IMR-90 (cell line): ENCODE results near the gene CDHR3. TPM values are rescaled to one million over a fixed set of nuclear protein-coding genes. Genes with fewer than 3 reads are reported as not detected.

Experiments
- ATAC-seq: fragments of 200-7000 bp; cut with Tn5 transposase; 2 replicates; pipeline ENCODE4 v1.9.1; 2020; ENCODE audit warnings: low read depth, mild to moderate bottlenecking, moderate library complexity
- BruUV-seq: library from RNA; stranded (reverse); fragments of 400-500 nt; replicated peaks from 2 replicates; lab custom pipeline; 2021; lab: Mats Ljungman, UMichigan
- CTCF ChIA-PET: fragments of 300-600 bp; formaldehyde crosslinking; extraction: SDS; loops from one replicate; lab custom pipeline; 2021; ENCODE audit warnings: antibody characterized with exemption; lab: Yijun Ruan, JAX
- POLR2A ChIA-PET: fragments of 300-600 bp; sonication (Branson Sonifier 250); formaldehyde crosslinking; loops from one replicate; lab custom pipeline; 2022; ENCODE audit warnings: antibody characterized with exemption; ENCODE audit not compliant: unreplicated experiment; lab: Charles Lee
- DNase-seq: peaks from one replicate; pipeline ENCODE4 v3.0.0; 2013
- H2AFZ ChIP-seq: replicated peaks from 2 replicates; pipeline ENCODE3; 2013; ENCODE audit warnings: low read length, mild to moderate bottlenecking; ENCODE audit not compliant: poor library complexity
- H2AK5ac ChIP-seq: 2 replicates; pipeline ENCODE4 v1.6.1; 2013; ENCODE audit warnings: low read depth, low read length, inconsistent platforms
- H2AK9ac ChIP-seq: replicated peaks from 2 replicates; pipeline ENCODE3; 2013; ENCODE audit warnings: mild to moderate bottlenecking, low read depth, low read length, moderate library complexity; ENCODE audit not compliant: poor library complexity
- H2BK120ac ChIP-seq: 2 replicates; pipeline ENCODE4 v1.6.1; 2013; ENCODE audit warnings: low read depth, low read length, inconsistent platforms
- H2BK15ac ChIP-seq: 3 replicates; pipeline ENCODE4 v1.6.1; 2013; ENCODE audit warnings: low read depth, low read length, inconsistent platforms
- H2BK20ac ChIP-seq: 2 replicates; pipeline ENCODE4 v1.6.1; 2013; ENCODE audit warnings: low read depth, mild to moderate bottlenecking, inconsistent platforms, low read length, moderate library complexity
- H2BK5ac ChIP-seq: 2 replicates; pipeline ENCODE4 v1.6.1; 2013; ENCODE audit warnings: mild to moderate bottlenecking, low read depth, low read length, inconsistent platforms; ENCODE audit not compliant: poor library complexity, severe bottlenecking
- H3K14ac ChIP-seq: replicated peaks from 2 replicates; pipeline ENCODE4 v1.6.1; 2013; ENCODE audit warnings: low read depth, low read length, inconsistent platforms
- H3K18ac ChIP-seq: 2 replicates; pipeline ENCODE4 v1.6.1; 2013; ENCODE audit warnings: low read depth, low read length, control low read depth
- H3K23ac ChIP-seq: 2 replicates; pipeline ENCODE4 v1.6.1; 2013; ENCODE audit warnings: low read depth, low read length, inconsistent platforms
- H3K27ac ChIP-seq: 2 replicates; pipeline ENCODE4 v1.5.1; 2013; ENCODE audit warnings: mild to moderate bottlenecking, control low read depth, low read length; ENCODE audit not compliant: insufficient read depth
- H3K27me3 ChIP-seq: 2 replicates; pipeline ENCODE4 v1.6.1; 2013; ENCODE audit warnings: low read length; ENCODE audit not compliant: control insufficient read depth, insufficient read depth
- H3K36me3 ChIP-seq: 2 replicates; pipeline ENCODE4 v1.6.1; 2013; ENCODE audit warnings: low read length, mixed read lengths; ENCODE audit not compliant: control insufficient read depth, insufficient read depth
- H3K4ac ChIP-seq: 2 replicates; pipeline ENCODE4 v1.6.1; 2013; ENCODE audit warnings: low read depth, low read length, inconsistent platforms
- H3K4me1 ChIP-seq: 2 replicates; pipeline ENCODE4 v1.6.1; 2013; ENCODE audit warnings: low read length, mixed read lengths; ENCODE audit not compliant: control insufficient read depth, insufficient read depth
- H3K4me2 ChIP-seq: 2 replicates; pipeline ENCODE4 v1.6.1; 2013; ENCODE audit warnings: low read depth, mild to moderate bottlenecking, control low read depth, low read length, moderate library complexity
- H3K4me3 ChIP-seq: 2 replicates; pipeline ENCODE4 v1.5.1; 2013; ENCODE audit warnings: low read depth, mild to moderate bottlenecking, control low read depth, low read length, moderate library complexity; ENCODE audit not compliant: insufficient read depth
- H3K56ac ChIP-seq: 2 replicates; pipeline ENCODE4 v1.6.1; 2013; ENCODE audit warnings: low read length, inconsistent platforms; ENCODE audit not compliant: insufficient read depth; ENCODE audit errors: extremely low read depth
- H3K79me1 ChIP-seq, 2 experiments: 2 replicates each; pipeline ENCODE4 v1.6.1; 2013; ENCODE audit warnings: low read length in 2 of 2, inconsistent platforms in 1 of 2, low read depth in 1 of 2
- H3K9ac ChIP-seq: 2 replicates; pipeline ENCODE4 v1.6.1; 2013; ENCODE audit warnings: low read depth, low read length, control low read depth
- H3K9me1 ChIP-seq: 2 replicates; pipeline ENCODE4 v1.6.1; 2013; ENCODE audit warnings: low read length, inconsistent platforms; ENCODE audit not compliant: insufficient read depth
- H3K9me3 ChIP-seq: 2 replicates; pipeline ENCODE4 v1.6.1; 2013; ENCODE audit warnings: low read length; ENCODE audit not compliant: control insufficient read depth, insufficient read depth
- H4K20me1 ChIP-seq: 2 replicates; pipeline ENCODE4 v1.6.1; 2013; ENCODE audit warnings: low read length, inconsistent platforms; ENCODE audit not compliant: insufficient read depth
- H4K5ac ChIP-seq: 2 replicates; pipeline ENCODE4 v1.6.1; 2013; ENCODE audit warnings: mild to moderate bottlenecking, low read depth, low read length, control low read depth
- H4K8ac ChIP-seq, 2 experiments: 2 replicates each; pipeline ENCODE4 v1.6.1; 2013; ENCODE audit warnings: low read depth in 2 of 2, low read length in 2 of 2, control low read depth in 1 of 2, inconsistent platforms in 1 of 2
- H4K91ac ChIP-seq: 2 replicates; pipeline ENCODE4 v1.6.1; 2013; ENCODE audit warnings: low read depth, low read length, inconsistent platforms; ENCODE audit not compliant: insufficient read depth
- BHLHE40 ChIP-seq: fragments of 150-350 bp; IDR thresholded peaks from 2 replicates; pipeline ENCODE4 v1.6.1; 2016; ENCODE audit warnings: mild to moderate bottlenecking, low read depth, low read length
- CTCF ChIP-seq: conservative IDR thresholded peaks from 2 replicates; pipeline ENCODE4 v1.5.1; 2012; ENCODE audit warnings: mild to moderate bottlenecking, low read depth, low read length, improper control_type of control experiment
- MXI1 ChIP-seq: IDR thresholded peaks from 2 replicates; pipeline ENCODE4 v1.6.1; 2012; ENCODE audit warnings: low read depth, mild to moderate bottlenecking, low read length, moderate library complexity, borderline replicate concordance
- RAD21 ChIP-seq: IDR thresholded peaks from 2 replicates; pipeline ENCODE4 v1.6.1; 2012; ENCODE audit warnings: low read length, improper control_type of control experiment
- SMC3 ChIP-seq: fragments of 150-350 bp; IDR thresholded peaks from 2 replicates; pipeline ENCODE4 v1.6.1; 2016; ENCODE audit warnings: low read depth, mild to moderate bottlenecking, antibody characterized with exemption, low read length, moderate library complexity
- WGBS, 2 experiments: methylation state at CpG; one replicate each; pipeline versions ENCODE4 v1.1.5 to v1.1.7; 2013; ENCODE audit warnings: missing lambda C conversion rate in 2 of 2; ENCODE audit not compliant: insufficient read length in 1 of 2; ENCODE audit errors: extremely low coverage in 2 of 2; 5-methylcytosine and 5-hydroxymethylcytosine counted together
- dilution Hi-C: fragments of 300-500 bp; cut with HindIII; formaldehyde crosslinking; loops from one replicate; pipeline ENCODE4 v1.14.3; 2018; ENCODE audit warnings: low sequenced_read_pairs; ENCODE audit not compliant: unreplicated experiment
- in situ Hi-C: fragments of 300-500 bp; cut with MboI; formaldehyde crosslinking; loops from 3 replicates; pipeline ENCODE4 v1.14.3; 2019; ENCODE audit warnings: low sequenced_read_pairs, inconsistent platforms, mixed read lengths
- intact Hi-C: fragments of 100-400 bp; cut with micrococcal nuclease; formaldehyde crosslinking; loops from 2 replicates; pipeline ENCODE4 v1.10.0; 2022
- polyA plus RNA-seq, 3 experiments: library from polyadenylated mRNA; depleted of rRNA; stranded (reverse); fragments of >200 nt; gene quantifications; 2 replicates each; pipeline ENCODE4 v1.2.3, GENCODE V29; 2012; ENCODE audit warnings: low replicate concordance in 1 of 3
- total RNA-seq: library from RNA; depleted of rRNA; stranded (reverse); fragments of >200 nt; gene quantifications from 2 replicates; pipeline ENCODE4 v1.2.3, GENCODE V29; 2012

Gene CDHR3
- total and polyA plus RNA-seq, 2 of the 4 experiments (the other 2 are of a cell fraction): 0.96 to 1.6 TPM

- no peak overlapping the region for H4K5ac ChIP-seq
- H3K4me1 ChIP-seq: peaks cover 7% of the 10 kb centered on the region; the same call in 1 of the 2 replicates
- no peak overlapping the region for H2BK15ac ChIP-seq
- no peaks in the 10 kb centered on the region for H4K20me1 ChIP-seq
- no peak overlapping the region for H3K23ac ChIP-seq
- no TSS peak for BruUV-seq
- peak overlapping the region; percentile 30 for H3K4me2 ChIP-seq
- in situ Hi-C loops: no loop called here
- peak overlapping the region in 1 of 2 experiments; percentile 69; a peak in 1 of 4 replicates for H4K8ac ChIP-seq
- H2BK5ac ChIP-seq: no peak overlapping the region
- CTCF ChIA-PET: interaction anchor here (0.9 to 1.0 kb wide), 2 partner anchors 39 to 88 kb away, joined by 3 read pairs; no protein-coding TSS in a partner anchor
- H4K91ac ChIP-seq: no peak overlapping the region
- H2BK120ac ChIP-seq: peak overlapping the region; percentile 47; the same call in 1 of the 2 replicates
- no peak for DNase-seq
- no peak for ATAC-seq
- H3K27me3 ChIP-seq: no peaks in the 10 kb centered on the region; the same call in 1 of the 2 replicates
- WGBS, 2 experiments: 68% methylated on average over 12 of the region's 26 CpGs; no CpG with 5 or more reads in 1 of the 2 experiments
- H2BK20ac ChIP-seq: no peak overlapping the region; the same call in 1 of the 2 replicates
- H3K4me3 ChIP-seq: no peak overlapping the region
- H3K56ac ChIP-seq: no peak overlapping the region
- no peak overlapping the region for H3K9ac ChIP-seq
- 0 out of 2 replicates have a peak overlapping the region, but pooled peaks have one; percentile 9 for H3K14ac ChIP-seq
- peaks cover 8% of the 10 kb centered on the region for H3K9me1 ChIP-seq
- H2AK9ac ChIP-seq: peak overlapping the region; percentile 42
- no peaks in the 10 kb centered on the region for H3K36me3 ChIP-seq
- no peak overlapping the region; the same call in 1 of the 2 replicates for H3K18ac ChIP-seq
- H3K4ac ChIP-seq: 0 out of 2 replicates have a peak overlapping the region, but pooled peaks have one; percentile 13
- no peaks in the 10 kb centered on the region for H3K79me1 ChIP-seq
- peak overlapping the region; percentile 87 for H2AFZ ChIP-seq
- intact Hi-C loops: loop anchor here (5.0 kb wide), 1 partner anchor 46 kb away; the partner anchor contains the start of gene SYPL1
- dilution Hi-C loops: no loop called here
- no peaks in the 10 kb centered on the region for H3K9me3 ChIP-seq
- no peak overlapping the region for H3K27ac ChIP-seq
- POLR2A ChIA-PET: no interaction called here
- TF ChIP-seq BHLHE40: no peak
- no peak for TF ChIP-seq CTCF
- TF ChIP-seq SMC3: no peak
- no peak for TF ChIP-seq MXI1
- no peak for TF ChIP-seq RAD21
- H2AK5ac ChIP-seq: no peak overlapping the region
Measured at GRCh38 chr7:106065575-106066500, 102.8 kb downstream of the CDHR3 start.
